ENCODE measurements around the gene DPYSL5. TPM values are rescaled to one million over a fixed set of nuclear protein-coding genes. Genes with fewer than 3 reads are reported as not detected.

Gene DPYSL5
- polyA plus RNA-seq, 2 of the 4 experiments (the other 2 are of a cell fraction), result 2.5 to 8.2 TPM

DNA sequence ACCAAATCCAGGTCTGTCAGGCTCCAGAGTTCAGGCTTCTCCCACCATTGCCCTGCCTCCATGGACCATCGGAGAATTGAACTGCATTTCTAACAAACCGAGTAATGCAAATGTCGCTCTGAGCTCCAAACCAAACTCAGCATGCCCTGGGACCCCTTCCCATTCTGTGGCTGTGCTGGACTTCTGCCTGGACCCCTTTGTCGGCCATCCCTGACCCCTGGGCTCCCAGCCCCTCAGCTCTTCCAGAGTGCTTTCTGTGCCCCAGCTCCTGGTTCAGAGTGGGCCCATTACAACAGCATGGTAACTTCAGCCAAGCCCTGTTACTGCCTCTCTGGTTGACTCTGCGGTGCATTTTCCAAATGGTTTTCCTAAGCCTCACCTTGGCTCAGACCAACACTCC is 67.4 kb downstream of the DPYSL5 start:
- H3K27ac ChIP-seq, result no peak overlapping the region
- TF ChIP-seq HEYL (CRISPR knock-in tag; IDR thresholded peaks at IDR 0.05), result no peak
- no peak for TF ChIP-seq CBX2 (IDR thresholded peaks at IDR 0.05; ENCODE audit: borderline replicate concordance, low read depth)
- TF ChIP-seq FOSL2 (IDR thresholded peaks at IDR 0.05), result no peak
- TF ChIP-seq FOSL2 (CRISPR knock-in tag; IDR thresholded peaks at IDR 0.05), result no peak
- TF ChIP-seq SMC3 (IDR thresholded peaks at IDR 0.05), result no peak
- TF ChIP-seq, protein P1, sequence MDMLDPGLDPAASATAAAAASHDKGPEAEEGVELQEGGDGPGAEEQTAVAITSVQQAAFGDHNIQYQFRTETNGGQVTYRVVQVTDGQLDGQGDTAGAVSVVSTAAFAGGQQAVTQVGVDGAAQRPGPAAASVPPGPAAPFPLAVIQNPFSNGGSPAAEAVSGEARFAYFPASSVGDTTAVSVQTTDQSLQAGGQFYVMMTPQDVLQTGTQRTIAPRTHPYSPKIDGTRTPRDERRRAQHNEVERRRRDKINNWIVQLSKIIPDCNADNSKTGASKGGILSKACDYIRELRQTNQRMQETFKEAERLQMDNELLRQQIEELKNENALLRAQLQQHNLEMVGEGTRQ (IDR thresholded peaks at IDR 0.05), result no peak
- TF ChIP-seq NR3C1 (IDR thresholded peaks at IDR 0.05), result no peak
- no peak for TF ChIP-seq RFX5 (IDR thresholded peaks at IDR 0.05)
- TF ChIP-seq MAFK (IDR thresholded peaks at IDR 0.05; ENCODE audit: partially characterized antibody), result no peak
- ATAC-seq, result no peak
- no peak overlapping the region for H3K4me2 ChIP-seq
- no peaks in the 10 kb centered on the region for H3K9me3 ChIP-seq
- ChIA-PET CTCF (interaction anchor here (1.0 to 11.5 kb wide), 6 partner anchors 8 to 70 kb away, joined by 3 to 75 read pairs (median 6); no protein-coding TSS in a partner anchor), POLR2A (no interaction called here)
- WGBS (ENCODE audit: missing lambda C conversion rate), result 87% methylated on average over 5 of the region's 5 CpGs
- H3K4me3 ChIP-seq, result no peak overlapping the region
- no peaks in the 10 kb centered on the region for H3K4me1 ChIP-seq
- FAIRE-seq, result no peak
- no peak for DNase-seq (ENCODE audit: low read depth in 1 of 2, low spot score in 1 of 2)

DNA sequence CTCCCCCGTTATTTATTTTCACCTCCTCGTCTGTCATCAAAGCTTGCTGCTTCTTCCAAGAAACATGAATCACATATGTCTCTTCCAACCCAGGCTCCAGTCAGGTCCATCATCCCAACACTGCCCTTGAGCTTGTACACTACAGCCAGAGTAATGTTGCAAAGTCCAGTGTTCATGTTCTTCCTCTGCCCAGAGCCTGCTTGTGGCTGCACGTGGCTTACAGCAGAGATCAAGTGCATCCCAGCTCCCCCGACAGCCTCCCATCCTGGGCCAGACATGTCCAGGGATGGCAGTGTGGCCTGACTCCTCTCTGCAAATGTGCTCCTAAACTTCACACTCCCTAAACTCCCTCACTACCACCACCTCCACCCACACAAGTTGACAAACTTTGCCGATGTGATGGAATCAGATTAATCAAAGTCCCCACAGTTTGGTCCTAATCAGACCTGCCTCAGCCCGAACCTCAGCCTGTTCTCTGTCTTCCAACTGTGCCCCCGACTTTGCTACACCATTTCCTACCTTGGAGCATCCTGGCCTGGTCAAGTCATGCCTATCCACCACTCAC is 68.3 kb downstream of the DPYSL5 start:
- POLR2A ChIA-PET, result no interaction called here
- no peak for FAIRE-seq

More for the DNA sequence above, 68.3 kb downstream of the DPYSL5 start:
- H3K4me2 ChIP-seq, result no peak overlapping the region
- CTCF ChIA-PET, result interaction anchor here (1.2 to 11.5 kb wide), 3 partner anchors 9 to 71 kb away, joined by 3 to 75 read pairs (median 9); no protein-coding TSS in a partner anchor
- ATAC-seq (peak in 1 of 2 experiments; percentile 22; a peak in 1 of 6 replicates), DNase-seq (ENCODE audit: low read depth in 1 of 2, low spot score in 1 of 2) (no peak)
- H3K9me3 ChIP-seq, result no peaks in the 10 kb centered on the region
- 55% methylated on average over 7 of the region's 7 CpGs for WGBS (ENCODE audit: missing lambda C conversion rate)
- H3K27ac ChIP-seq, result no peak overlapping the region
- no peak for TF ChIP-seq KDM1A (IDR thresholded peaks at IDR 0.05; ENCODE audit: low read depth)
- no peak for TF ChIP-seq EP300 (IDR thresholded peaks at IDR 0.05)
- TF ChIP-seq HOXB5 (CRISPR knock-in tag; IDR thresholded peaks at IDR 0.05), result no peak
- no peak for TF ChIP-seq RAD21 (conservative IDR thresholded peaks at IDR 0.05 in 1 of 2, IDR thresholded peaks at IDR 0.05 in 1 of 2)
- no peak for TF ChIP-seq PHF8 (IDR thresholded peaks at IDR 0.05; ENCODE audit: borderline replicate concordance, low read depth)
- TF ChIP-seq, protein P1 (IDR thresholded peaks at IDR 0.05), result no peak
- TF ChIP-seq, protein P2, sequence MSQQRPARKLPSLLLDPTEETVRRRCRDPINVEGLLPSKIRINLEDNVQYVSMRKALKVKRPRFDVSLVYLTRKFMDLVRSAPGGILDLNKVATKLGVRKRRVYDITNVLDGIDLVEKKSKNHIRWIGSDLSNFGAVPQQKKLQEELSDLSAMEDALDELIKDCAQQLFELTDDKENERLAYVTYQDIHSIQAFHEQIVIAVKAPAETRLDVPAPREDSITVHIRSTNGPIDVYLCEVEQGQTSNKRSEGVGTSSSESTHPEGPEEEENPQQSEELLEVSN (IDR thresholded peaks at IDR 0.05; ENCODE audit: borderline replicate concordance, low read depth), result no peak
- TF ChIP-seq, protein P3, sequence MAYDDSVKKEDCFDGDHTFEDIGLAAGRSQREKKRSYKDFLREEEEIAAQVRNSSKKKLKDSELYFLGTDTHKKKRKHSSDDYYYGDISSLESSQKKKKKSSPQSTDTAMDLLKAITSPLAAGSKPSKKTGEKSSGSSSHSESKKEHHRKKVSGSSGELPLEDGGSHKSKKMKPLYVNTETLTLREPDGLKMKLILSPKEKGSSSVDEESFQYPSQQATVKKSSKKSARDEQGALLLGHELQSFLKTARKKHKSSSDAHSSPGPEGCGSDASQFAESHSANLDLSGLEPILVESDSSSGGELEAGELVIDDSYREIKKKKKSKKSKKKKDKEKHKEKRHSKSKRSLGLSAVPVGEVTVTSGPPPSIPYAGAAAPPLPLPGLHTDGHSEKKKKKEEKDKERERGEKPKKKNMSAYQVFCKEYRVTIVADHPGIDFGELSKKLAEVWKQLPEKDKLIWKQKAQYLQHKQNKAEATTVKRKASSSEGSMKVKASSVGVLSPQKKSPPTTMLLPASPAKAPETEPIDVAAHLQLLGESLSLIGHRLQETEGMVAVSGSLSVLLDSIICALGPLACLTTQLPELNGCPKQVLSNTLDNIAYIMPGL (CRISPR knock-in tag; IDR thresholded peaks at IDR 0.05; ENCODE audit: borderline replicate concordance), result no peak
- TF ChIP-seq, protein P4, sequence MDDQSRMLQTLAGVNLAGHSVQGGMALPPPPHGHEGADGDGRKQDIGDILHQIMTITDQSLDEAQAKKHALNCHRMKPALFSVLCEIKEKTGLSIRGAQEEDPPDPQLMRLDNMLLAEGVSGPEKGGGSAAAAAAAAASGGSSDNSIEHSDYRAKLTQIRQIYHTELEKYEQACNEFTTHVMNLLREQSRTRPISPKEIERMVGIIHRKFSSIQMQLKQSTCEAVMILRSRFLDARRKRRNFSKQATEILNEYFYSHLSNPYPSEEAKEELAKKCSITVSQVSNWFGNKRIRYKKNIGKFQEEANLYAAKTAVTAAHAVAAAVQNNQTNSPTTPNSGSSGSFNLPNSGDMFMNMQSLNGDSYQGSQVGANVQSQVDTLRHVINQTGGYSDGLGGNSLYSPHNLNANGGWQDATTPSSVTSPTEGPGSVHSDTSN (IDR thresholded peaks at IDR 0.05), result no peak
- TF ChIP-seq BHLHE40 (IDR thresholded peaks at IDR 0.05; ENCODE audit: low read depth, low read length), result no peak
- TF ChIP-seq EHF (CRISPR knock-in tag; IDR thresholded peaks at IDR 0.05), result no peak
- TF ChIP-seq, protein P5, sequence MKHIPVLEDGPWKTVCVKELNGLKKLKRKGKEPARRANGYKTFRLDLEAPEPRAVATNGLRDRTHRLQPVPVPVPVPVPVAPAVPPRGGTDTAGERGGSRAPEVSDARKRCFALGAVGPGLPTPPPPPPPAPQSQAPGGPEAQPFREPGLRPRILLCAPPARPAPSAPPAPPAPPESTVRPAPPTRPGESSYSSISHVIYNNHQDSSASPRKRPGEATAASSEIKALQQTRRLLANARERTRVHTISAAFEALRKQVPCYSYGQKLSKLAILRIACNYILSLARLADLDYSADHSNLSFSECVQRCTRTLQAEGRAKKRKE (CRISPR knock-in tag; IDR thresholded peaks at IDR 0.05; ENCODE audit: low read depth), result no peak
- no peak for TF ChIP-seq CBX8 (IDR thresholded peaks at IDR 0.05)
- TF ChIP-seq, protein P6, sequence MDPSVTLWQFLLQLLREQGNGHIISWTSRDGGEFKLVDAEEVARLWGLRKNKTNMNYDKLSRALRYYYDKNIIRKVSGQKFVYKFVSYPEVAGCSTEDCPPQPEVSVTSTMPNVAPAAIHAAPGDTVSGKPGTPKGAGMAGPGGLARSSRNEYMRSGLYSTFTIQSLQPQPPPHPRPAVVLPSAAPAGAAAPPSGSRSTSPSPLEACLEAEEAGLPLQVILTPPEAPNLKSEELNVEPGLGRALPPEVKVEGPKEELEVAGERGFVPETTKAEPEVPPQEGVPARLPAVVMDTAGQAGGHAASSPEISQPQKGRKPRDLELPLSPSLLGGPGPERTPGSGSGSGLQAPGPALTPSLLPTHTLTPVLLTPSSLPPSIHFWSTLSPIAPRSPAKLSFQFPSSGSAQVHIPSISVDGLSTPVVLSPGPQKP (IDR thresholded peaks at IDR 0.05; ENCODE audit: low read depth, low read length), result no peak
- no peak for TF ChIP-seq CHD2 (IDR thresholded peaks at IDR 0.05; ENCODE audit: low read length, partially characterized antibody)
- no peak for TF ChIP-seq SMC3 (IDR thresholded peaks at IDR 0.05)
- no peaks in the 10 kb centered on the region for H3K4me1 ChIP-seq
- H3K4me3 ChIP-seq, result no peak overlapping the region

Measured in A549 (cell line).